H1 (cell line): ENCODE data around the gene SLC4A11. TPM values are rescaled to one million over a fixed set of nuclear protein-coding genes. Genes with fewer than 3 reads are reported as not detected.

Experiments used
- CTCF ChIA-PET: fragments of 300-600 bp; sonication (Branson Sonifier 250); formaldehyde crosslinking; loops from one replicate; lab custom pipeline; 2021; ENCODE audit not compliant: partially characterized antibody; lab: Charles Lee
- POLR2A ChIA-PET: fragments of 300-600 bp; sonication (Branson Sonifier 250); formaldehyde crosslinking; loops from one replicate; lab custom pipeline; 2021; ENCODE audit warnings: inconsistent platforms; ENCODE audit not compliant: partially characterized antibody; lab: Charles Lee
- DNase-seq, 2 experiments: peaks; one replicate each; pipeline versions ENCODE4 v3.0.0 to v3.0.0-alpha.2; 2010 to 2022; ENCODE audit warnings: low spot score in 2 of 2, low read depth in 1 of 2, mixed read lengths in 1 of 2
- FAIRE-seq: peaks from 2 replicates; lab custom pipeline; 2011; peaks lifted over from hg19 to GRCh38; lab: Jason Lieb, UNC
- H2AFZ ChIP-seq: 2 replicates; pipeline ENCODE4 v1.8.1; 2012; ENCODE audit warnings: low read length, inconsistent platforms
- H2AK5ac ChIP-seq: 2 replicates; pipeline ENCODE4 v1.6.1; 2013; ENCODE audit warnings: low read depth, low read length
- H2BK120ac ChIP-seq: replicated peaks from 2 replicates; pipeline ENCODE3; 2013; ENCODE audit warnings: low read depth, low read length, inconsistent platforms
- H2BK12ac ChIP-seq: 2 replicates; pipeline ENCODE4 v1.6.1; 2013; ENCODE audit warnings: low read depth, low read length
- H2BK15ac ChIP-seq: 2 replicates; pipeline ENCODE4 v1.6.1; 2013; ENCODE audit warnings: low read length
- H2BK20ac ChIP-seq: 2 replicates; pipeline ENCODE4 v1.6.1; 2013; ENCODE audit warnings: low read length
- H2BK5ac ChIP-seq: 2 replicates; pipeline ENCODE4 v1.6.1; 2013; ENCODE audit warnings: low read depth, low read length
- H3K14ac ChIP-seq: 2 replicates; pipeline ENCODE4 v1.6.1; 2013; ENCODE audit warnings: inconsistent platforms; ENCODE audit not compliant: insufficient read length
- H3K18ac ChIP-seq: 2 replicates; pipeline ENCODE4 v1.6.1; 2013; ENCODE audit warnings: low read length; ENCODE audit errors: extremely low read depth
- H3K23ac ChIP-seq: 2 replicates; pipeline ENCODE4 v1.6.1; 2013; ENCODE audit warnings: inconsistent platforms; ENCODE audit not compliant: insufficient read length
- H3K23me2 ChIP-seq: 2 replicates; pipeline ENCODE4 v1.6.1; 2013; ENCODE audit warnings: low read depth, low read length
- H3K27ac ChIP-seq: 2 replicates; pipeline ENCODE4 v1.6.1; 2011; ENCODE audit warnings: low read depth, low read length, inconsistent platforms
- H3K27me3 ChIP-seq, 4 experiments: replicated peaks in 1 of 4; 1 replicate in 1 of 4; 2 replicates in 3 of 4; pipeline versions ENCODE4 v1.6.1 to v1.8.1; 2011 to 2013; ENCODE audit warnings: low read length in 3 of 4, mild to moderate bottlenecking in 3 of 4, inconsistent platforms in 2 of 4, mixed read lengths in 2 of 4, moderate library complexity in 1 of 4; ENCODE audit not compliant: control insufficient read depth in 3 of 4, insufficient read depth in 3 of 4; ENCODE audit errors: extremely low read depth in 1 of 4
- H3K36me3 ChIP-seq, 4 experiments: 2 replicates each; pipeline versions ENCODE4 v1.6.1 to v1.8.1; 2011 to 2013; ENCODE audit warnings: mild to moderate bottlenecking in 4 of 4, low read length in 3 of 4, moderate library complexity in 2 of 4, control low read depth in 1 of 4, inconsistent platforms in 1 of 4; ENCODE audit not compliant: insufficient read depth in 4 of 4, control insufficient read depth in 2 of 4
- H3K4ac ChIP-seq: replicated peaks from 2 replicates; pipeline ENCODE3; 2013; ENCODE audit warnings: low read length, low read depth, mixed read lengths, inconsistent platforms; ENCODE audit not compliant: insufficient read length
- H3K4me1 ChIP-seq, 4 experiments: replicated peaks in 1 of 4; 1 replicate in 1 of 4; 2 replicates in 3 of 4; pipeline versions ENCODE4 v1.6.1 to v1.8.1; 2011 to 2013; ENCODE audit warnings: low read length in 3 of 4, inconsistent platforms in 2 of 4, mixed read lengths in 1 of 4; ENCODE audit not compliant: insufficient read depth in 4 of 4, control insufficient read depth in 3 of 4
- H3K4me2 ChIP-seq, 2 experiments: 2 replicates each; pipeline versions ENCODE4 v1.6.1 to v1.8.1; 2011 to 2013; ENCODE audit warnings: low read depth in 2 of 2, low read length in 2 of 2, control low read depth in 1 of 2, inconsistent platforms in 1 of 2, mild to moderate bottlenecking in 1 of 2; ENCODE audit not compliant: insufficient read depth in 1 of 2
- H3K4me3 ChIP-seq, 4 experiments: fragments of 200-600, 300-600 bp in 1 of 4; sonication (generic), shearing (Covaris generic), sonication (Bioruptor Twin) in 1 of 4; 2 replicates each; pipeline versions ENCODE4 v1.5.1 to v1.8.1; 2011 to 2016; ENCODE audit warnings: low read length in 4 of 4, low read depth in 3 of 4, control low read depth in 2 of 4, inconsistent platforms in 2 of 4, mild to moderate bottlenecking in 2 of 4, mixed read lengths in 1 of 4, moderate library complexity in 1 of 4; ENCODE audit not compliant: insufficient read depth in 2 of 4; ENCODE audit errors: extremely low read depth in 1 of 4
- H3K56ac ChIP-seq: replicated peaks from 2 replicates; pipeline ENCODE3; 2013; ENCODE audit warnings: low read depth, mild to moderate bottlenecking, mixed read lengths, low read length, inconsistent platforms; ENCODE audit not compliant: insufficient read length
- H3K79me1 ChIP-seq: 2 replicates; pipeline ENCODE4 v1.6.1; 2013; ENCODE audit warnings: low read depth, low read length, control low read depth
- H3K79me2 ChIP-seq, 2 experiments: 2 replicates each; pipeline versions ENCODE4 v1.6.1 to v1.8.1; 2012 to 2013; ENCODE audit warnings: low read length in 2 of 2, mild to moderate bottlenecking in 2 of 2, inconsistent platforms in 1 of 2; ENCODE audit not compliant: insufficient read depth in 2 of 2, control insufficient read depth in 1 of 2
- H3K9ac ChIP-seq, 4 experiments: replicated peaks in 1 of 4; 1 replicate in 1 of 4; 2 replicates in 3 of 4; pipeline versions ENCODE4 v1.6.1 to v1.8.1; 2011 to 2013; ENCODE audit warnings: low read depth in 3 of 4, low read length in 3 of 4, control low read depth in 2 of 4, mild to moderate bottlenecking in 2 of 4, moderate library complexity in 2 of 4, inconsistent platforms in 1 of 4; ENCODE audit errors: extremely low read depth in 1 of 4
- H3K9me3 ChIP-seq, 2 experiments: 2 replicates each; pipeline versions ENCODE4 v1.6.1 to v1.8.1; 2012 to 2013; ENCODE audit warnings: mild to moderate bottlenecking in 2 of 2, moderate library complexity in 2 of 2, control low read depth in 1 of 2, inconsistent platforms in 1 of 2, low read depth in 1 of 2, low read length in 1 of 2, mixed read lengths in 1 of 2; ENCODE audit not compliant: insufficient read depth in 2 of 2
- H4K20me1 ChIP-seq, 2 experiments: replicated peaks in 1 of 2; 2 replicates each; pipeline versions ENCODE3 to v1.8.1; 2011 to 2013; ENCODE audit warnings: inconsistent platforms in 2 of 2, low read length in 2 of 2, mild to moderate bottlenecking in 1 of 2; ENCODE audit not compliant: insufficient read depth in 2 of 2, control insufficient read depth in 1 of 2
- H4K5ac ChIP-seq: 2 replicates; pipeline ENCODE4 v1.6.1; 2013; ENCODE audit warnings: low read length, low read depth, mixed read lengths, inconsistent platforms; ENCODE audit not compliant: insufficient read length
- H4K8ac ChIP-seq: 2 replicates; pipeline ENCODE4 v1.8.0; 2013; ENCODE audit warnings: mild to moderate bottlenecking, moderate library complexity, low read length, inconsistent platforms; ENCODE audit not compliant: insufficient read depth; ENCODE audit errors: extremely low read depth
- H4K91ac ChIP-seq: replicated peaks from 2 replicates; pipeline ENCODE3; 2013; ENCODE audit warnings: low read length, mixed read lengths, inconsistent platforms; ENCODE audit not compliant: insufficient read length
- ATF2 ChIP-seq: IDR thresholded peaks from 2 replicates; pipeline ENCODE4 v1.6.1; 2012; ENCODE audit warnings: low read length, inconsistent platforms
- BACH1 ChIP-seq: IDR thresholded peaks from 2 replicates; pipeline ENCODE4 v1.6.1; 2012; ENCODE audit warnings: low read length, improper control_type of control experiment
- CBX5 ChIP-seq: fragments of 300-800, 300-1000 bp; sonication (generic); IDR thresholded peaks from 2 replicates; pipeline ENCODE4 v1.7.1; 2016; ENCODE audit warnings: antibody characterized with exemption, low read length, low read depth
- JUN ChIP-seq: IDR thresholded peaks from 2 replicates; pipeline ENCODE4 v1.6.1; 2011; ENCODE audit warnings: low read depth, mild to moderate bottlenecking, improper control_type of control experiment, low read length
- NANOG ChIP-seq: IDR thresholded peaks from 2 replicates; pipeline ENCODE4 v1.6.1; 2011; ENCODE audit warnings: low read length, low read depth, mild to moderate bottlenecking, inconsistent platforms; ENCODE audit not compliant: insufficient read depth, poor library complexity, severe bottlenecking
- NRF1 ChIP-seq: IDR thresholded peaks from 2 replicates; pipeline ENCODE4 v1.6.1; 2011; ENCODE audit warnings: mild to moderate bottlenecking, low read depth, low read length, improper control_type of control experiment
- RAD21 ChIP-seq, 2 experiments: IDR thresholded peaks in 1 of 2; conservative IDR thresholded peaks in 1 of 2; 2 replicates each; pipeline ENCODE4 v1.6.1; 2011; ENCODE audit warnings: low read depth in 2 of 2, low read length in 2 of 2, improper control_type of control experiment in 1 of 2, inconsistent platforms in 1 of 2, mild to moderate bottlenecking in 1 of 2, moderate library complexity in 1 of 2
- SIN3A ChIP-seq, 2 experiments: IDR thresholded peaks in 1 of 2; conservative IDR thresholded peaks in 1 of 2; 2 replicates each; pipeline ENCODE4 v1.6.1; 2011 to 2012; ENCODE audit warnings: low read length in 2 of 2, improper control_type of control experiment in 1 of 2, low read depth in 1 of 2, mild to moderate bottlenecking in 1 of 2
- SP2 ChIP-seq: IDR thresholded peaks from 2 replicates; pipeline ENCODE4 v1.6.1; 2012; ENCODE audit warnings: mild to moderate bottlenecking, low read length, inconsistent platforms
- SUZ12 ChIP-seq: fragments of 200-600 bp; sonication (generic); IDR thresholded peaks from 2 replicates; pipeline ENCODE4 v1.6.1; 2012; ENCODE audit warnings: mild to moderate bottlenecking, inconsistent platforms, low read length, moderate library complexity, mixed read lengths
- TAF1 ChIP-seq: IDR thresholded peaks from 2 replicates; pipeline ENCODE4 v1.6.1; 2011; ENCODE audit warnings: mild to moderate bottlenecking, low read depth, low read length
- WGBS, 2 experiments: shearing (Covaris generic) in 1 of 2; methylation state at CpG; one replicate each; pipeline versions ENCODE4 v1.1.6 to v1.1.7; 2013 to 2015; ENCODE audit warnings: low lambda C conversion rate in 2 of 2, mixed read lengths in 2 of 2, inconsistent platforms in 1 of 2, low coverage in 1 of 2, missing lambda C conversion rate in 1 of 2; ENCODE audit not compliant: insufficient replicate concordance in 2 of 2, insufficient coverage in 1 of 2, insufficient read length in 1 of 2; ENCODE audit errors: extremely low coverage in 1 of 2, missing lambda C conversion rate in 1 of 2; 5-methylcytosine and 5-hydroxymethylcytosine counted together
- polyA plus RNA-seq, 7 experiments: library from polyadenylated mRNA; depleted of rRNA in 3 of 7; stranded (reverse) in 5 of 7; unstranded in 2 of 7; fragments of >200 nt in 5 of 7; fragments of 200-250 nt in 2 of 7; gene quantifications; 1 replicate in 5 of 7; 2 replicates in 1 of 7; 4 replicates in 1 of 7; pipeline versions ENCODE4 v1.2.1 to v1.2.3, GENCODE V29; 2011 to 2013; ENCODE audit warnings: missing spikeins in 2 of 7, mixed read lengths in 2 of 7
- total RNA-seq: library from RNA; stranded (reverse); fragmentation: NEBNext Ultra II Directional; extraction: Animal tissue kit (Norgen Biotek cat#: 25700); gene quantifications from 2 replicates; pipeline ENCODE4 v1.2.1, GENCODE V29; 2021

Gene SLC4A11
- total and polyA plus RNA-seq, 2 of the 8 experiments (the other 6 are each of a cell fraction or from before 2014, with no cell fraction given), result 11.9 to 32.3 TPM

GRCh38 chr20:3275966-3276679, 37.1 kb upstream of the SLC4A11 start:
- Histone ChIP-seq H3K23ac (no peak overlapping the region), H3K4me3 (no peak overlapping the region), H4K91ac (no peak overlapping the region), H2BK20ac (no peak overlapping the region), H3K27ac (no peak overlapping the region), H3K23me2 (no peaks in the 10 kb centered on the region), H4K20me1 (no peaks in the 10 kb centered on the region), H3K14ac (no peak overlapping the region), H3K27me3 (no peaks in the 10 kb centered on the region), H3K9me3 (no peaks in the 10 kb centered on the region), H3K56ac (no peak overlapping the region), H2BK12ac (no peak overlapping the region), H2AFZ (no peak overlapping the region), H3K4me1 (no peaks in the 10 kb centered on the region), H2BK120ac (no peak overlapping the region), H3K9ac (no peak overlapping the region), H2BK5ac (no peak overlapping the region), H4K8ac (no peak overlapping the region), H3K4ac (no peak overlapping the region), H4K5ac (no peak overlapping the region), H2BK15ac (no peak overlapping the region), H3K79me2 (no peaks in the 10 kb centered on the region), H3K18ac (no peak overlapping the region), H2AK5ac (no peak overlapping the region), H3K79me1 (no peaks in the 10 kb centered on the region), H3K36me3 (no peaks in the 10 kb centered on the region; a peak in 1 of 8 replicates), H3K4me2 (no peak overlapping the region)
- WGBS, 2 experiments, result 87% methylated on average over 2 of the region's 2 CpGs; no CpG with 5 or more reads in 1 of the 2 experiments
- ChIA-PET POLR2A (interaction anchor here (0.7 kb wide), 1 partner anchor 37 kb away, joined by 3 read pairs; the partner anchor contains the start of gene SLC4A11), CTCF (interaction anchor here (1.0 to 9.5 kb wide), 19 partner anchors 10 to 223 kb away, joined by 3 to 111 read pairs (median 5); no protein-coding TSS in a partner anchor)
- DNase-seq (no peak), FAIRE-seq (no peak)
- TF ChIP-seq SIN3A (conservative IDR thresholded peaks at IDR 0.05 in 1 of 2, IDR thresholded peaks at IDR 0.05 in 1 of 2; ENCODE audit: low read depth in 1 of 2, low read length in 2 of 2) (no peak), NANOG (no peak), ATF2 (no peak), SUZ12 (no peak), SP2 (no peak), JUN (no peak), CBX5 (no peak), BACH1 (no peak), TAF1 (no peak), RAD21 (IDR thresholded peaks at IDR 0.05 in 1 of 2, conservative IDR thresholded peaks at IDR 0.05 in 1 of 2; ENCODE audit: low read depth in 2 of 2, low read length in 2 of 2) (no peak), NRF1 (no peak)
